Measurements from ENCODE around the gene ACSS1.
A peak's percentile ranks its signal among the peaks of the same experiment; 100 is the strongest.

ACSS1 gene

DNA sequence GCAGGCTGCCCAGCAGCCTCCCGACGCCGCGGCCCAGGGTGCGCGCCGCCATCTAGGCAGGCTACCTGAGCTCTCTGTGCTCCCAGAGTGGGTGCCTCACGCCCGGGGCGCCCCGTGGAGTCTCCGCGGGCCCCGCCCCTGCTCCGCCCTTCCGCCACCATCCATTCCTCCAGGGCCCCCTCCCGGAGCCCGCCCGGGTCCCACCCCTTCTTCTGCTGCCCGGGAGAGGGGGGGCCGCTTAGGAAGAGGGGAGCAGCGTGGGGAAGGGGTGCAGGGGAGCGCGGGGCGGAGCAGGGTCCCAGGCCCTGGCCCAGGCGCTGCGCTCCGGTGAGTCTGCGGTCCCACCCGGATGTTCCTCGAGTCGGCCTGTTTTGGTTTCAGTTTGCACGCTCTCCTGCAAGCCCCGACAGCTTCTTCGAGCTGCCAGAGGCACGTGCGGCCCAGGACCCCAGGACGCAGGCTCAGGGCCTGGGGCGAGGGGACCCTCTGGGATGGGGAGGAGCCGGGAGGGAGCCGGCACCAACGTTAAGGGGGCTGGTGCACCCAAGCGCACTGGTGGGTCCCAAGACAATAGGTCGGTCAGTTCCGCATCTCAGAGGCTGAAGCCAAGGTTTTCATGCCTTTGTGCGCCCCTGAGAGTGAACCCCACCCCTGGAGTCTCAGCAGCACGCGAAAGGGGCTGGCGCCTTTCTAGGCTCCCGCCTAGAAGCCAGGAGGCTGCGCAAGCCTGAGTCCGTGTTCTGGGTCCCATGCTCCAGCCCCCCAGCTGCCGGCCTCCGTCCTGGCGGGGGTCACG, at the start of gene ACSS1:
Gene ACSS1 (minus strand): TSS at position 89 of the 796 bp plus-strand sequence. CDS start 37 bp downstream, at position 52.
- peak; percentile 54 for DNase-seq

- no peak for DNase-seq
These were observed 45.6 kb upstream of the ACSS1 start for GRCh38 chr20:25103526-25103925.

GRCh38 chr20:25100914-25101313, 43.0 kb upstream of the ACSS1 start:
- DNase-seq = no peak

- no peak for DNase-seq
These were observed 41.7 kb upstream of the ACSS1 start for GRCh38 chr20:25099601-25100140.

DNA sequence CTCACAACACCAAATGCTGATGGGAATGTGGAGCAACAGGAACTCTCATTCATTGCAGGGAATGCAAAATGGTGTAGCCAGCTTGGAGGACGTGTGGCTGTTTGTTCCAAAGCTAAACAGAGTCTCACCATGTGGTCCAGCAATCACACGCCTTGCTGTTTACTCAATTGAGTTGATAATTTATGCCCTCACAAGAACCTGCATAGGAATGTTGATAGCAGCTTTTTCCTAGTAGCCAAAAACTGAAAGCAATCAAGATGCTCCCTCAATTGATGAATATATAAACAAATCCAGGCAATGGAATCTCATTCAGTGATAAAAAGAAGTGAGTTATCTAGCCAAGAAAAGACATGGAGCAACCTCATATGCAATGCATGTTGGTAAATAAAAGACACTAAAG, 39.6 kb upstream of the ACSS1 start:
- DNase-seq = no peak

GRCh38 chr20:25090492-25091429, 32.8 kb upstream of the ACSS1 start:
- DNase-seq = no peak

DNA sequence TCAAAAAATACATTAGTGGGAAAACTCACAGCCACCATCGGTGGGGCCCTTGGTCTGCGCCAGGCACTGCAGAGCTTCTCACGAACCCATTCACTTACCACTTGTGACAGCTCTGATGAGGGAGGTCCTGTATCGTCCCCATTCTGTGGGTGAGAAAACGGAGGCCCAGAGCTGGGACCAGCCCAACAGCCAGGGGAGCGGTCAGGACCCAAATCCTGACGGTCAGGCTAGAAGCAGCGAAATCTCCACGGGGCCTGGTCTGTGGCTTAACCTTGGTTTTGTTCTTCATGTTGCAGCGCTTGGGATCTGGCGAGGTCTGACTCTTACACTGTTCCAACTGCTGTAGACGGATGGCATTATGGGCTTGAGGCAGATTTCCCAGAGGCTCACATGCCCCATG, 31.7 kb upstream of the ACSS1 start:
- DNase-seq = no peak

DNA sequence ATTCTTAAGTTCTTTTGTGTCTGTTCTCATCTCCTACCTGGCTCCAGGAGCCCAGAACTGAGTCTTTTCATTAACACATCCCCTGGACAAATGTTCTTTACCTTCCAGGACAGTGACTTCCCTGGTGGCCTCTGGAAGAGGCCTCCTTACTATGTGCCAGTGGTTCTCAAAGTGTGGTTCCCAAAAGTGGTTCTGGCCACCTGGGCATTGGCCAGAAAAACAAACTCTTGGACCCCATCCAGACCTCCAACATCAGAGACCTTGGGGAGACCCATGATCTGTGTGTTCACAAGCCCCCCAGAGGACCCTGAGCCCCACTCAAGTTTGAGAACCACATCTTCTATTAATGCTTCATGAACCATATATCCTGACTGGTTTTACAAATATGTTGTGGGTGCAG, 31.2 kb upstream of the ACSS1 start:
- DNase-seq = no peak

DNA sequence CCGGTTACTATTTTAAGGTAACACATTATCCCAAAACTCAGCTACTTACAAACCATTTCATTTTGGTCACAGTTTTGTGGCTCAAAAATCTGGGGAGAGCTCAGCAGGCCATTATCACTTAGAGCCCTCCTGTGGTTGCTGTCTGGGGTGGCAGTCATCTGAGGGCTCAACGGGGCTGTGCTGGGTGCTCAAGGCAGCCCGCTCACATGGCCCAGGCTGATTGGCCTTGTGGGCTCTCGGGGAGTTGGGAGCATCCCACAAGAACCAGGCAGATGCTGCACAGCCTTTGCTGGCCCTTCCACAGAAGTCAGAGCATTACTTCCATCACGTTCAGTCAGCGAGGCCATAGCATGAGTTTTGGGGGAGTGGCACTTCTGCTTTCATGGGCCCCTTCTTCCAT, 30.3 kb upstream of the ACSS1 start:
- DNase-seq = no peak

GRCh38 chr20:25087186-25087929, 29.4 kb upstream of the ACSS1 start:
- DNase-seq = no peak

DNA sequence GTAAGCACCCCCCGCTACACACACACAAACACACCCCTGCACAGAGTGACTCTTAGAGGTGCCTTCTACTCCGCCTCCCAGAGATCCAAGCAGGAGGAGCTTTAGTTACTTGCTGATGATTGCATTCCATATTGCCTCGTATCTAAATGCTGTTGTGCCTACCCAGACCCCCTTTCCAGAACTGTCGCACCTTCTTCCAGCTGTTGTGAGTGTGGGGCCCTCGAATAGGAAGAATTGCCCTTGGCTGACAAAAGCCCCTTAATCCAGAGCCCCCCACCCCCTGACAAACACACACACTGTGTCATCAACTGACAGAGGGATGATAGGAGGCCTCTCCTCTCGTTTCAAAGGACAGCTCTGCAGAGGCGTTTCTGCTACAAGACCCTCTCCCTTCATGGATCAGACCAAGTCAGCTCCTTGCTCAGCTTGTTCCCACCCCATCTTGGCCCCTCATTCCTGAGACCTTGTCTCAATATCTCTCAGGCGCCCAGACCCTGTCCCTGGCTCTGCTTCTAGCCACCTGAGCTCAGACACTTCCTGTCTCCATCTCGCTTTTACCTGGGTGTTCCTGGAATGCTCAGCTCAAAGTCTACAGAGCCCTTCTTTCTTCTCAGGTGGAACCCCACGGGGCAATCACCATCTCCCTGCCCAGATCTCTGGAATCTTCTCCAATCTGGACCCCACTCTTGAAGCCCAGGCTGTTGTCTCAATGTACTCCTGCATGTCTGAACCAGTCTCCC, 28.0 kb upstream of the ACSS1 start:
- DNase-seq = no peak

GRCh38 chr20:25084626-25085187, 26.8 kb upstream of the ACSS1 start:
- DNase-seq = no peak

GRCh38 chr20:25083773-25084625, 26.1 kb upstream of the ACSS1 start:
- DNase-seq = no peak

GRCh38 chr20:25083141-25083772, 25.3 kb upstream of the ACSS1 start:
- no peak for DNase-seq

GRCh38 chr20:25082498-25082873, 24.5 kb upstream of the ACSS1 start:
- no peak for DNase-seq

DNA sequence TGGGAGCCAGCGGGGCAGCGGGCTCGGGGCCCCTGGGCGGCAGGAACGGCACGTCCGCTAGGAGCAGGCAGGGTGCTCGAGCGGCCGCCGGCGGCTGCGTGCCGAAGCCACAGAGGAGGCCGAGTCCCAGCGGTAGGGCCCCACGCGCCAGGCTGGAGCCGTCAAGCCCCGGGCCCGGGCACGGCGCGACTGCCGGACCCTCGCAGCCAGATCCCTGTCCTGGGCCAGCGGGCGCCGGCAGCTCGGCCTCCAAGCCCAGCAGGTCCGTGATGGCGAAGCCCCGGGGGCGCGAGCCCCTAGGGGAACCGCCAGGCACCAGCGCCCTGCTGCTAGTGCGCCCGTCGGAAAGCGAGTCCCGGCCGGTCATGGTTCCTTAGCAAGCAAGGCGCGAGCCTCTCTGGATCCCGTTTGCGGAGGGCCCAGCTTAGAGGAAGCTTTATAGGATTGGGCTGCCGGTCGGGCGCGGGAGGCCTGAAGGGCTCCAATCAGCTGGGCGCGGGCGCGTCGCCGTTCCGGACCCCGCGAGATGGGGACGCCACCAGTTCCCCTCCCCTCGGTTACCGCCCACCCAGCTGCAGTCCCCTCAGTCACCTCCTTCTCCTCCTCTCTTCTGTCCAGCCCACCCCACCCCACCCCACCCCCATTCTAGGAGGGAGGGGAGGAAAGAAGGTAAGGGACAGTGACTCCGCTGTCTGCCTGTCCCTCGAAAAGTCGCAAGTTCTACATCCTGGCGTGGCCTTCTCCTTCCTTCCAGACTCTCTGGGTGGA, 24.0 kb upstream of the ACSS1 start, which contains the start of gene VSX1:
Gene VSX1 (minus strand): TSS at position 412 of the 768 bp plus-strand sequence. CDS start 45 bp downstream, at position 367.
- no peak for DNase-seq

- DNase-seq = peak; percentile 17
These were observed 23.3 kb upstream of the ACSS1 start for GRCh38 chr20:25081065-25081729.

DNA sequence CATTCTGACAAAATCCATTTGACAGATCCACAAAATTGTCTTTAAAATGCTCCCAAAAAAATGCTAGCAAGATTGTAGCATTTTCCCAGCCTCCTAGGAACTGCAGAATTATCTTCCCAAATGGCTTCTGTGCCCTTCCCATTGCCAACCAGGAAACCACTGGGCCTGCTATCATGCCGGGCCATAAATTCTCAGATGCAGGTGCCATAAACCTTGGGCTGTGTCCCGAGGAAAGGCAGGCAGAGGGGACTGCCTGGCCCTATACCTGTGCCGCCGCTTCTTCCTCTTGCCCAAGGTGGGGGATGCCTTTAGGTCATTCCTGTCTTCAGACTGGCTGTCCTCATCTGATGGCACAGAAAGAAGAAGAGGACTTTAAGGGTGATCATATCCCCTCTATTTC, 21.2 kb upstream of the ACSS1 start:
- no peak for DNase-seq

DNA sequence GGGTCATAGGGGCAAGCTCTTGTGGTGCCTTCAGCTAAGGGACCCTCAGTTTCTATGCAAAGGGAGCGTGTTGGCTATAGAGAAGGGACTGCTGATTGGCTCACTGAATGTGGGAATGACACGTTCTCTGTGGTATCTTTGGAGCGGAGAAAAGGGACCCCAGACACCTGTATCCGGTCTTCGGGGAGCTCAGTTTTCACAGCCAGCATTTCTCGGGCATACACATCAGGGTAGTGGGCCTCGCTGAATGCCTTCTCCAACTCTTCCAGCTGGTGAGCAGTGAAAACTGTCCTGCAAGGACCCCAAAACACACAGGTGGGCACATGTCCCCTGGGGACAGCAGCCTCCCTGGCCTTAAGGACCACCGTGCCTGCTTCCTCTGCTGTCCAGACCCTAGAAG, 20.7 kb upstream of the ACSS1 start:
- no peak for DNase-seq

Measured in activated T-cell treated with anti-CD3 and anti-CD28 coated beads for 4 hours (primary cell).